ENCODE measurements around the gene MYO1D. TPM values are rescaled to one million over a fixed set of nuclear protein-coding genes. Genes with fewer than 3 reads are reported as not detected.

MYO1D gene
- total and polyA plus RNA-seq, 8 donors, result 22.0 to 92.8 (median 27.4) TPM

GRCh38 chr17:32596206-32596605 is 280.7 kb downstream of the MYO1D start:
- no peaks in the 10 kb centered on the region for H3K4me1 ChIP-seq
- H3K36me3 ChIP-seq, result peaks cover 0 to 3% of the 10 kb centered on the region in 2 donors
- no peak overlapping the region for H3K27ac ChIP-seq
- H3K4me3 ChIP-seq, result no peak overlapping the region
- TF ChIP-seq, protein P1, sequence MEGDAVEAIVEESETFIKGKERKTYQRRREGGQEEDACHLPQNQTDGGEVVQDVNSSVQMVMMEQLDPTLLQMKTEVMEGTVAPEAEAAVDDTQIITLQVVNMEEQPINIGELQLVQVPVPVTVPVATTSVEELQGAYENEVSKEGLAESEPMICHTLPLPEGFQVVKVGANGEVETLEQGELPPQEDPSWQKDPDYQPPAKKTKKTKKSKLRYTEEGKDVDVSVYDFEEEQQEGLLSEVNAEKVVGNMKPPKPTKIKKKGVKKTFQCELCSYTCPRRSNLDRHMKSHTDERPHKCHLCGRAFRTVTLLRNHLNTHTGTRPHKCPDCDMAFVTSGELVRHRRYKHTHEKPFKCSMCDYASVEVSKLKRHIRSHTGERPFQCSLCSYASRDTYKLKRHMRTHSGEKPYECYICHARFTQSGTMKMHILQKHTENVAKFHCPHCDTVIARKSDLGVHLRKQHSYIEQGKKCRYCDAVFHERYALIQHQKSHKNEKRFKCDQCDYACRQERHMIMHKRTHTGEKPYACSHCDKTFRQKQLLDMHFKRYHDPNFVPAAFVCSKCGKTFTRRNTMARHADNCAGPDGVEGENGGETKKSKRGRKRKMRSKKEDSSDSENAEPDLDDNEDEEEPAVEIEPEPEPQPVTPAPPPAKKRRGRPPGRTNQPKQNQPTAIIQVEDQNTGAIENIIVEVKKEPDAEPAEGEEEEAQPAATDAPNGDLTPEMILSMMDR (IDR thresholded peaks at IDR 0.05), result no peak
- ATAC-seq (no peak), DNase-seq (no peak)
- intact Hi-C loops (cut with DNase I), result no loop called here
- no peaks in the 10 kb centered on the region for H3K9me3 ChIP-seq
- no peaks in the 10 kb centered on the region for H3K27me3 ChIP-seq

DNA sequence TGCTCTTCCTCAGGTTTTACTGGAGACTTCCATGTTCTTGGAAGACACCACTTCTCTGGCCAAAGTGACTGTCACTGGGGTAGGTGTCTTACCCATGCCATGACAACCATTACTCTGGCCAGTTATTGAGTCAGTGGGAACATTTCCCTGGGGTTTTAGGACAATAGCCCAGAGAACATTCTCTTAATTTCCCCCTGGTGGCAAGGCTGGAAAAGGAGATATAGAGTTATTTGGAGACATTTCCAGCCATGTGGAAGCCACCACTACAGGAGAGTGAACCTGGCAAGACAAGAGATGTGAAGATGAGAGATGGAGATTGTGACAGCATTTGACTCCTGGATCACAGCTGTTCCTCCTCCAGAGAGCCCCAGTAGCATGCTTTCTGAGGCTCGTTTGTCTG is 283.9 kb downstream of the MYO1D start:
- intact Hi-C loops (cut with DNase I), result no loop called here
- DNase-seq (no peak), ATAC-seq (no peak)
- H3K4me1 ChIP-seq, result no peaks in the 10 kb centered on the region
- peaks cover 0 to 3% of the 10 kb centered on the region in 2 donors for H3K36me3 ChIP-seq
- H3K27me3 ChIP-seq, result no peaks in the 10 kb centered on the region
- H3K27ac ChIP-seq, result no peak overlapping the region
- TF ChIP-seq, protein P1 (IDR thresholded peaks at IDR 0.05), result no peak
- H3K4me3 ChIP-seq, result no peak overlapping the region
- no peaks in the 10 kb centered on the region for H3K9me3 ChIP-seq

DNA sequence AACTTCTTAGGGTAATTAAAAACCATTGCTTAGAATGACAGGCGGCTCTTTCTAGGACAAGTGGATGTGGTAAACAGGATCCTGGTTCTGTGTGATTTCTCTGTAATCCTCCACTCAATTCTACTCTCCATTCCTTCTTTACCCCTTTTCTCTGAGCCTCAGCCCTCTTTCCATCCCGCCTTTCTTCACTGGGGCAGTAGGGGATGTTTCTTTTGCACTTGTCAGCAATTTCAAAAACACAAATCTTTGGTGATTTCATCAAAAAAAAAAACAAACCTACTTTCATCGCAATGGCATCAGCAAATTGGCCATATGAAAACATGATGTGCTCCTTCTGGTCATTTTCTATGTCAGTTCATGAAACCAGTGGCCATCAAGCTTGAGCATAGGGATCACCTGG is 285.5 kb downstream of the MYO1D start:
- ATAC-seq, result no peak
- H3K27ac ChIP-seq, result no peak overlapping the region
- H3K27me3 ChIP-seq, result no peaks in the 10 kb centered on the region
- TF ChIP-seq, protein P1 (IDR thresholded peaks at IDR 0.05), result no peak
- no peak for DNase-seq
- intact Hi-C loops (cut with DNase I), result no loop called here
- H3K9me3 ChIP-seq, result no peaks in the 10 kb centered on the region
- no peak overlapping the region for H3K4me3 ChIP-seq
- no peaks in the 10 kb centered on the region for H3K4me1 ChIP-seq
- peaks cover 0 to 3% of the 10 kb centered on the region in 2 donors for H3K36me3 ChIP-seq

DNA sequence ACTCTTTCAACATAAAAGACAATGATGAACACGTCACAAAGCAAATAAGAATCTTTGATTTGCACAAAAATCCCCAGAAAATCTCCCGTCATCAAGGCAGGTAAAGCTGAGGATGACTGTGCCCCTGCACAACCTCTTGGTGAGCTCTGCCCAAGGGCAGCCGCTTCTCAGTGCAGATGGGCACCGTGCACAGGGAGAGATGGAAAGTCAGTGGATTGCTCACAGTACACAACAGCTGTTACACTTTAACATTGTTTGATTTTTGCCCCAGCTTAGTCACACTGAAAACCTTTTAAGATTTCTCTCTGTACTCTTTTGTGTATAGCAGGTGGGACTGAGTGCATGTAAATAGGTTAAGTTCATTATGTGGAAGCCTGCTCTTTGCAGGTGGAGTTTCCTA is 285.9 kb downstream of the MYO1D start:
- TF ChIP-seq, protein P1 (IDR thresholded peaks at IDR 0.05), result no peak

DNA sequence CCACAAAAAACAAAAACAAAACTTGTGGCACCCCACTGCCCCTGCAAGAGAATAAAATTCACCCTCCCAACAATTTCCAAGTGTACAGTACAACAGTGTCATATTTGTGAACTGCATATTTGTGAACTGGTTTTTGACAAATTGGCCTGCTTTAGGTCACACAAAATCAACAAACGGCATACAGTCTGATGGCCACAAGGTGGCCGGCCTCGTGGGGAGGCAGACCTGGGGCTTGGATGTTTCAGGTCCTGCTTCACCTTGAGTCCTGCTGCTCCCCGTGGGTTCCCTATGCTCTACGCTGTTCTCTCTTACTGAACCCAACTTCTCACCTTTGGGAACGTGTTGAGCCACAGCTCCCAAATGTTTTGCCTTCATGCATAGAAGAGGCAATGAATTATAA is 287.9 kb downstream of the MYO1D start:
- H3K4me1 ChIP-seq, result no peaks in the 10 kb centered on the region
- H3K4me3 ChIP-seq, result no peak overlapping the region
- intact Hi-C loops (cut with DNase I), result no loop called here
- TF ChIP-seq, protein P1 (IDR thresholded peaks at IDR 0.05), result no peak
- no peaks in the 10 kb centered on the region for H3K27me3 ChIP-seq
- H3K36me3 ChIP-seq, result no peaks in the 10 kb centered on the region
- ATAC-seq (no peak), DNase-seq (no peak)
- no peak overlapping the region for H3K27ac ChIP-seq
- no peaks in the 10 kb centered on the region for H3K9me3 ChIP-seq

More for the DNA sequence above, 285.9 kb downstream of the MYO1D start:
- DNase-seq, result no peak
- Histone ChIP-seq H3K36me3 (no peaks in the 10 kb centered on the region), H3K27me3 (no peaks in the 10 kb centered on the region), H3K4me1 (no peaks in the 10 kb centered on the region), H3K4me3 (no peak overlapping the region), H3K9me3 (no peaks in the 10 kb centered on the region), H3K27ac (no peak overlapping the region)
- ATAC-seq, result no peak
- intact Hi-C loops (cut with DNase I), result no loop called here
